GM19240 (cell line): ENCODE results near the gene KLK6.

ENCODE experiments used
- DNase-seq: peaks from one replicate; pipeline ENCODE4 v3.0.0; 2011; ENCODE audit warnings: low spot score; ENCODE audit not compliant: insufficient read length

KLK6 gene

DNA sequence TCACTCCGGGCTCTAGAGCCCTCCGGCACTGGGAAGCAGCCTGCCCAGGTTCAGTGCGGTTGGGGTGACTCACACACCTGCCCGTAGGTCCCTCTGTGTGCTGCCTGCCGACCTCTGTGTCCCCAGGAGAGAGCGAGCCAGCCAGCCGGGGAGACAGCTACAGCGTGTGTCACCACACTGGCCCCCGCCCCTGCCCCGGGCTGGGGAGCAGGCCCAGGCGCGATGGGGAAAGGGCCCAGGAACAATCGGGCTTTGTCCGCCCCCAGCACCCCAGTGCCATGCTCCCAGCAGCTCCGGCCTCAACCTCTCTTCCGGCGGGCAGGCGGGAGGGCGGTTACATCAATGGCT is at the start of gene KLK6:
KLK6 (minus strand) TSS at position 179 of the 348 bp plus-strand sequence. CDS start 1,487 bp downstream, outside the sequence.
- no peak for DNase-seq

GRCh38 chr19:51018745-51019543 is 49.6 kb upstream of the KLK6 start:
- DNase-seq: no peak

DNA sequence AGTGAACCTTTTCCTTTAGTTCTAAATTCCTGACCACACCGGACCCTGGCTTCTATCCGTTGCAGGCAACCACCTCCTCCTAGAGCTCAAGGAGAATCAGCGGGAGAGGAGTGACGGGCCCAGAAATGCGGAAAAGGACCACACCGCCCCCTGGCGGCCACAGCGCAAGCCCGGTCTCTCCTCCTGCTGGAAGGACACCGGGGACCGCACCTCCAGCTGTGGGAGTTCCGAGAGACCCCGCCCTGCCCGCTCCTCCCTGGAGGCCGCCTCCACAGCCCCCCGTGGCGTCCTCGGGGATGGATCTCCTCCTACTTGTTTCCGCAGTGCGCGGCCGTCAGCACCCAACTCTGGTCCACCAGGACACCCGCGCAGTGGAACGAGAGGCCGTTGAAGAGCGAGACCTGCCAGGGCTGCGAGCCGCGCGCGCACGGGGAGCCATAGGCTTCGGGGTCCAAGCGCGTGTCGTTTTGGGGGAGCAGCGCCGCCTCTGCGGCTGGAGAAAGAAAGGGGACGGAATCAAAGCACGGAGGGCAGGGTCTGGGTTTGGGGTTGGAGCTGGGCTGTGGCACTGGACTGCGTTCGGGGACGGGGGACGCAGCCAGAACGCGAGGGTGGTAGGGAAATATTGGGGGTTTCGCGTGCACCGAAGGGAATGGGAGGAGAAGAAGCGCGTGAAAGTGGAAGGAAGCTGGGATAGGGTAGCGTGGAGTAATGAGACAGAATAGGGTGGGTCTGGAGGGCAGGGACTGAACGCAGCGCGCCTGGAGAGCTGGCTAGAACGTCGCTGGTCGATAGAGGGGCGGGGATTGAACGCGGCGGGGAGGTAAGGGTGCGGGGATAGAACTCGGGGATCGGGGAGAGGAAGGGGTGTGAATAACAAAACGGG is 47.6 kb upstream of the KLK6 start:
- DNase-seq: no peak

DNA sequence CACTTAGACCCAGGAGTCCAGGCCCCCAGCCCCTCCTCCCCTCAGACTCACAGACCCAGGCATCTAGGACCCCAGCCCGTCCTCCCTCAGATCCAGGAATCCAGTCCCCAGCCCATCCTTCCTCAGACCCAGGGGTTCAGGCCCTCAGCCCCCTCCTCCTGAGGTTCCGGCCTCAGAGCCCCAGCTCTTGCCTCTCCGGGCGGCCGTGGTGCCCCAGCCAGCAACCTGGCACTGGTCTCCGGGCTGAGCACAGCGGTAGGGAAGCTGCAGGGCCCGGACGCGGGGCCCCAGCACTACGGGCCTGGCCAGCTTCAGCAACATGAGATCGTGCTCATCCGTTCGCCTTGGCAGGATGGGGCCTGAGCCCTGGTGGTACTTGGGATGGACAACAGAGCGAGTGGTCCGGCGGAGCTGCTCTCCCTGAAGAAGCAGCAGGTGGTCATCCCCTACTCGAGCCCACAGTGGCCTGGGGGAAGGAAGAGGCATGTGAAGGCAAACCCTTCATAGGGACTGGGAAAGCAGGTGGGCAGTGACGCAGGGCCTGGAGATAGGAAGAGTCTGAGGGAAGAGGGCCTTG is 46.4 kb upstream of the KLK6 start:
- no peak for DNase-seq

DNA sequence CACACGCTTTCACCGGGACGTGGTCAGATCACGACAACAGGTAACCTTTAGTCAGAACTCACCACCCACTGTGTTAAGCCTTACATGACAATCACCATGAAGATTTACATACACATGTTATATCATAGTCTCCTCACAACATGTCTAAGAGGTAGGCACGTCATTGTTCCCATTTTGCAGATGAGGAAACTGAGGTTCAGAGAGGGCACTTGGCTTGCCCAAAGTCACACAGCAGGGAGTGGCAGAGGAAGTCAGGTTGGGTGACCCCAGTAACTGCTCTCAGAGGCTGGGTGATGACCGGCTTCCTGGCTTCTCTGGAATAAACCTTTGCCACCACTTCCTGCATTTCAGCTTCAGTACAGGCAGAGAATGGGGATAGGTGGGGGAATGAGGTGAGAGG is 44.9 kb upstream of the KLK6 start:
- no peak for DNase-seq

DNA sequence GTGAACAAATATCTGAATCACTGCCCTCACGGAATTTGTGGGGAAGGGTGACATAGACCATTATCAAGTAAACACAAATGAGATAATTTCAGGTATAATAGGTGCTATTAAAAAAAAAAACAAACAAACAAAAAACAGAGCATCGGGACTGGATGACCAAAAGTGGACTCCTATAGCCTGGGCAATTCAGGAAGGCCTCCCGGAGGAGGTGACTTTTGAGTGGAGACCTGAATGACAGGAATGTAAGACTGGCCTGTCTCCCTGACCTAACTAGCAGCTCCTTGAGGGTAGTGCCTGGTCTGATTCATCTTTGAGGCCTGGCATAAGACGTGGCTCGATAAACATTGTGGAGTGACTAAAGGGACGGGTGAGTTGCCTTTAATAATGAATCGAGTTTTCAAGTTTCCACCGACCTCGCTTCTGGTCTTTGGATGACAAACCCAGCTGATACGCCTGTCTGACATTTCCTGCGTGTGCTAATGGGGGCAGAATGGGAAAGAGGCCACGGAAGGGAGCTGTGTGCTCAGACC is 43.3 kb upstream of the KLK6 start:
- no peak for DNase-seq

GRCh38 chr19:51010066-51010795 is 40.8 kb upstream of the KLK6 start:
- no peak for DNase-seq

GRCh38 chr19:51009061-51009891 is 39.9 kb upstream of the KLK6 start:
- no peak for DNase-seq

DNA sequence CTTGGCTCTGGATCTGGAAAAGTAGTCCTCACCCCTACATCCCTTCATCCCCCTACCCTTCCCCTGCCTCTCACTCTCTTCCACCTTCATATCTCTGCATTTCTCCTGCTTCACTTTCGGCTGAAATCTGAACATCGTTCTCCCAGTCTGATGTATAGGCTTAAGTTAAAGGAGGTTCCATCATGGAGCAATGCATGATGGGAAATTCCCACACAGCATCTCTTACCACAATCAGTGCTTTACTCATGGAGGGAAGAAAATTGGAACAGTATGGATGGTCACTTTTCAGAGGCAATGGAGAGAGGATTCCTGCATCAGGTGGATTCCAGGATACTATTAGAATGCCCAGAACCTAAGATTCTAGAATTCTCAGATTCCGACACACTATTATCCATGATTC is 38.1 kb upstream of the KLK6 start:
- no peak for DNase-seq

- DNase-seq: no peak
Observed at GRCh38 chr19:51006406-51006805, 37.0 kb upstream of the KLK6 start.

DNA sequence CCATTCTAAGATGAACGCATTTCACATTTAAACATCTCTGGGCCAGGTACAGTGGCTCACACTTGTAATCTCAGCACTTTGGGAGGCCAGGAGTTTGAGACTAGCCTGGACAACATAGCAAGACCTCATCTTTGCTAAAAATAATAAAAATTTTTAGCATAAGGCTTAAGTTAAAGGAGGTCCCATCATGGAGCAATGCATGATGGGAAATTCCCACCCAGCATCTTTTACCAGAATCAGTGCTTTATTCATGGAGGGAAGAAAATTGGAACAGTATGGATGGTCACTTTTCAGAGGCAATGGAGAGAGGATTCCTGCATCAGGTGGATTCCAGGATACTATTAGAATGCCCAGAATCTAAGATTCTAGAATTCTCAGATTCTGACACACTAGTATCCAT is 35.9 kb upstream of the KLK6 start:
- no peak for DNase-seq

- no peak for DNase-seq
Observed at GRCh38 chr19:51003316-51003715, 33.9 kb upstream of the KLK6 start.

- DNase-seq: no peak
Observed at GRCh38 chr19:51002542-51003311, 33.3 kb upstream of the KLK6 start.

DNA sequence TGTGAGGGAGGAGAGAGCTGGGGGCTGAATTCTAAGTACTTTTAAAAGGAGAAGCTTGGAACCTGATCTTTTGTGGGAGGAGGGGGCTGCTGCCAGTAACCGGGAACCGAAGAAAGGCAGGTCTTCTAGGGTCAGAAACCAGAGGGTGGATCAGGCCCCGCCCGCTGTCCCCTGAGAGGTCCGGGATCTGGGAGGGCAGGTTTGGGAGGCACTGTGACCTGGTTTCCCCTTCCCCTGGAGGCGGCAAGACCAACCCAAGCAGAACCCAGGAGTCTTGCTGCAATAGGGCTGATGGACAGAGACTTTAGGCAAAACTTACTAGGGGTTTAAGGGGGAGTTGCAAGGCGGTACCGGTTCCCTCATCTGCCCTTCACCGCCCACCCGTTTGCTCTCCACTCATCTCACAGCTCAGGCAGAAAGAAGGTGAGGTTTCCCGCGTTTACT is 32.7 kb upstream of the KLK6 start:
- DNase-seq: no peak

- no peak for DNase-seq
Observed at GRCh38 chr19:51001515-51001914, 32.1 kb upstream of the KLK6 start, which contains the start of gene KLK8. Gene KLK8, minus strand, starts transcription at chr19:51001604. Its CDS starts 437 bp downstream, at chr19:51001167.

DNA sequence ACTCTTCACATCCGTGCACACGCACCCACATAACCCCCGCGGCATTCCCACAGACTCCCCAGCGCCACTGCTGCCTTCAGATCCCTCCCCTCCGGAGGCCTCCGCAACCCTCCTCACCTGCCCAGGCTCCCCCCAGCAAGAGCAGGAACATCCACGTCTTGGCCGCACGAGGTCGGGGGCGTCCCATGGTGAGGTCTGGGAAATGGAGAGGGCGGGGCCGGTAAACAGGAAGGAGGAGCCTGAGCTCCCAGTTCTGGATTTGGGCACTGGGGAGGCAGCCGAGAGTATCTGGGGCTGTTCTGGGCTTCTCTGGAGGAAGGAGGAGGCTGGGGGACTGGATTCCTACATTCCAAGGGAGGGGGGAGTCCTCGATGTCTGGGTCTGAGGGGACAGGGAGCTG is 31.6 kb upstream of the KLK6 start:
- DNase-seq: no peak

DNA sequence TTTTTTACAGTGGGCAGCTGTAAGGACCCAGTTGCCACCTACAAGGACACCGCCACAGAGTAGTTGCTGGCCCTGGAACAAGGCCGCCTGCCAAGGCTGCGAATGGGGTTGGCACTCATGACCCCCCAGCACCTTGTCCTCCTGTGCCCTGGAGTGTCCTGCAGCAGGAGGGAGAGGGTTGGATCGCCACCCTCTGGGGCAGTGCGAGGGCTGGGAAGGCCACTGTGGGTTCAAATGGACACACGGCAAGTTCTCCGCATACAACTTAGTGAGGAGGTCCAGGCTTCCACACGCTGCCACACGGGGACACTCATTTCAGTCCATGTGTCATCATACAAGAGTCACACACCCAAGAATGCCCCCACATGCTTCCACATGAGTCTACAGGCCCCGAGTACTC is 31.0 kb upstream of the KLK6 start:
- DNase-seq: no peak

DNA sequence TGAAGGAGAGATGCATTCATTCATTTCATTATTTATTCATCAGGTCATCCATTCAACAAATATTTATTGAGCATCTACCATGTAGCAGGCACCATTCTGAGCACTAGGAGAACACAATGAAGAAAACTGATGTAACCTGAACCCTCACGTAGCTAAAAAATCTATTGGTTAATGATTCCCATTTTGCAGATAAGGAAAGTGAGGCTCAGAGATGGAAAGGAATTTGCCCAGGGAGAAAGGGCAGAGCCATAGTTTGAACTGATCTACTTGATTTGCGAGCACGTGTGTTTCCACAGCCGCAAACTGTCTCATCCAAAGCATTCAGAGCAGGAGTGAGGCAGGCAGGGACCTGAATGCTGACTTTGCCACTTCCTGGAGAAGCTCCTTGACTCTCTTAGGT is 29.3 kb upstream of the KLK6 start:
- no peak for DNase-seq

- no peak for DNase-seq
Observed at GRCh38 chr19:50998061-50998460, 28.7 kb upstream of the KLK6 start.

GRCh38 chr19:50994129-50994528 is 24.7 kb upstream of the KLK6 start:
- DNase-seq: no peak
